CD4-positive, alpha-beta T cell treated with Interleukin-17A for 1 hour (primary cell): ENCODE results near the gene CYB561D2.

Experiments used
- DNase-seq: peaks from one replicate; pipeline ENCODE4 v3.0.0-alpha.2; 2020

The CYB561D2 gene

DNA sequence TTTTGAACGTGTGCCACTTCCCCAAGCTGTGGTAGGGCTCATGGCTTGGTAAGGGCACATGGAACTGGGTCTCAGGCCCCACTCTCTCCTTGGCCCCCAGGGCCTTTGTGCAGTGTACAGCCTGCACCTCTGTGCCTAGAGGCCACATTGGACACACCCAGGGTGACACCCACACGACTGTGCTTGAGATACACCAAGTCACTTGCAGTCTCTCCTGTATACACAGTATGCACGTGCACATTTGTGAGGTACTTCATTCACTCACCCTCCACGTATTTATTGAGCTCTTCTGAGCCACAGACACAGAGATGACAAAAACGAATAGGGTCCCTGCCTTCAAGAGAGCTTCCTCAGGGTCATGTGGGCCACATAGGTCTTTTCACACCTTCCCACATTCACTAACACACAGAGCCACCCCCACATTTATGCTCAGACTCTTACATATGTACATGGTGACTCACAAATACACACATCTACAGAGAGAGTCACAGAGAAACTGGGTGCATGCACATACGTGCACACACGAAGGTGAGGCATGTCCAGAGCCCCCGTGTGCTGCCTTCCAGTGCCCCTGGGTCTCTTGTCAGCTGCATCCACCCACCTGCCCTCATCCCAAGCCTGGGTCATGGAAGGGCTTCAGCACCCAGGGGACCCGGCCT lies 18.5 kb downstream of the CYB561D2 start:
- no peak for DNase-seq

DNA sequence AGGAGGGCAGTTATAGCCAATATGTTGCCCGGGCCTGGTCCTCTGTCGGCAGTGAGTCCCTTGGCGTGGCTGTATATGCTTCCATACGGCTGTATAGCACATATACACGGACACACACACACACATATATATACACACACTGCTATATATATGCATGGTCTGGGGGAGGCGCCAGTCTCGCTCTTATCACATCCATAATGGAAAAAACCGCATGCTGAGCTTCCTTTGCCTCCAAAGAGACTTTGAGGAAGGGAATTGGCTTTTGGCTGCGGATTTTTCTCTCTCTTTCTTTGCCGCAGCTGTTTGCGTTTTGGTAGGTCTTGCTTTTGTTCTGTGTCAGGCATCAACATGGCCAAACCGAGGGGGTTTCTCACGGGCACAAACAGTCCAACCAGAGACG lies 19.9 kb downstream of the CYB561D2 start:
- no peak for DNase-seq

DNA sequence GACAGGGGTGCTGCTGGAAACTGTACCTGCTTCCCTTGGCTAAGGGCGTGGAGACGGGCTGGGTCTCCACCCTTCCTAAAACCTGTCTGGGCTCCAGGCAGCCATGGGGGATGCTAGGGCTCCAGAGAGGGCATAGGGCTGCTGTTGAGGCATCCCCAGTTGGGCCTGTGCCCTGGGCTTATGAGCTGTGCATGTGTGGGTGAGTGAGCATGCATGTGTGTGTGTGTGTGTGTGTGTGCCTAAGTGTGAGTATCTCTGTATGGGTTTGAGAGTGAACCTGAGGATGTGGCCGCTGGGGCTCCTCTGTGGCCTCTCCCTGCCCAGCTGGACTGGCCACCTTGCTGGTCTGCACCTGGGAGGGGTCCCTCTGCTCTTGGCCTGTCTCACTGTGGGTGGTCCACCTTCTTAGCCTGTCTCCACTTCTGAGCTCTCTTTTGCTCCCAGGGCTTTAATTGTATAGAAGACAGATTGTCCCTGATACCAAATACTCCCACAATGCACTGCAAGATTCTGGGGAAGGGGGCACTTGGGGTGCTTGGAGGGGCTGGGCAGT lies 20.5 kb downstream of the CYB561D2 start:
- no peak for DNase-seq

DNA sequence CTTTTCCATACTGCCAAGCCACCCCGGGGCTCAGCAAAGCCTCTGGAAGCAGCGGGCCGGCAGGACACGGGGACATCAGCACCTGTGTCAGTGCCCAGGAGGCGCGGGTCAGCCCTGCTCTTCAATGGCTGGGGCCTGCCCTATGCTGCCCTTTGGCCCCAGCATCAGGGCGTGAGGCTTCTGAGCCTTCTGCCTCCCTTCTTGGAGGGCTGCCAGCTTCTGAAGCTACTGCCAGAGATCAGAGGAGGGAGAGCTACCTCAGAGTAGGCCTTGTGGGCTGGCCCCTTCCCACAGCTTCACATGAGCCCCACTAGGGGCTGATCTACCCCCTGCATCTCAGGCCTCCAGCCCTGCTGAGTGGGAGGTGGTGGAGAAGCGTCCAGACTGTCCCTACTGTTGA lies 21.7 kb downstream of the CYB561D2 start:
- DNase-seq: no peak

DNA sequence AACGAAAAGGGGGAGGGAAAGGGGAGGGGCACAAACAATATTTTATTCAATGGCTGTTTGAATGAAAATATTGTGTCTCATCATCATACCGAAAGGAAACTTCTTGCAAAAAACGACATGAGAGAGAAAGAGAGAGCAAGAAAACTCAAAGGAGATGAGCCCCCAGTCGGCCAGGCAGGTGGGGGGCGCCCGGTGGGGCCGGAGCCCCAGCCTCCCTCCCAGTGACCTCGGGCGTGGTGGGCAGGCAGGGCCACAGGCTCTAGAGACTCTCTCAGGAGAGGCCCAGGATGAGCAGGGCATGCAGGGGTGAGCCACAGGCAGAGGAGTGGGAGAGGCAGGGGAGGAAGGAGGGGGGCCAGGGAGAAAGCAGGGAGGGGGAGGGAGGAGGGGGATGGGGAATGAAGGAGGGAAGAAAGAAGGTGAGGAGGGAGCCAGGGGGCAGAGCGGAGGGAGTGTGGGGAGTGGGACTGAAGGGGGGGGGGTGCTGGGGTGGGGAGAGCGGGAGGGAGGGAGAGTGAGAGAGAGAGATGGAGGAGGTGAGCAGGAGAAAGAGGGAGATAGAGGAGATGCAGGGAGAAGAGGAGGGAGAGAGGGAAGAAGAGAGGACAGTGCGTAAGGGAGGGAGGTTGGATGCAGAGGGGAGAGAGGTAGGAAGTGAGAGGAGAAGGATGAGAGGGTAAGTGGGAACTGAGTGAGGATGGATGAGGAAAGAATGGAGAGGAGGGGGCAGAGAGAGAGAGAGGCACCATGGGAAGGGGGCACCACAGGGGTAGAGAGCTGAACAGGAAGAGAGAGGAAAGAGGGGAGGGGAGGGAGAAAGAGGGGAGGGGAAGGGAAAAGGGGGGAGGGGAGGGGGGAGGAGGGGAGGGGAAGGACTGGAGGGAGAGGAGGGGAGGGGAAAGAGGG lies 22.7 kb downstream of the CYB561D2 start:
- no peak for DNase-seq

DNA sequence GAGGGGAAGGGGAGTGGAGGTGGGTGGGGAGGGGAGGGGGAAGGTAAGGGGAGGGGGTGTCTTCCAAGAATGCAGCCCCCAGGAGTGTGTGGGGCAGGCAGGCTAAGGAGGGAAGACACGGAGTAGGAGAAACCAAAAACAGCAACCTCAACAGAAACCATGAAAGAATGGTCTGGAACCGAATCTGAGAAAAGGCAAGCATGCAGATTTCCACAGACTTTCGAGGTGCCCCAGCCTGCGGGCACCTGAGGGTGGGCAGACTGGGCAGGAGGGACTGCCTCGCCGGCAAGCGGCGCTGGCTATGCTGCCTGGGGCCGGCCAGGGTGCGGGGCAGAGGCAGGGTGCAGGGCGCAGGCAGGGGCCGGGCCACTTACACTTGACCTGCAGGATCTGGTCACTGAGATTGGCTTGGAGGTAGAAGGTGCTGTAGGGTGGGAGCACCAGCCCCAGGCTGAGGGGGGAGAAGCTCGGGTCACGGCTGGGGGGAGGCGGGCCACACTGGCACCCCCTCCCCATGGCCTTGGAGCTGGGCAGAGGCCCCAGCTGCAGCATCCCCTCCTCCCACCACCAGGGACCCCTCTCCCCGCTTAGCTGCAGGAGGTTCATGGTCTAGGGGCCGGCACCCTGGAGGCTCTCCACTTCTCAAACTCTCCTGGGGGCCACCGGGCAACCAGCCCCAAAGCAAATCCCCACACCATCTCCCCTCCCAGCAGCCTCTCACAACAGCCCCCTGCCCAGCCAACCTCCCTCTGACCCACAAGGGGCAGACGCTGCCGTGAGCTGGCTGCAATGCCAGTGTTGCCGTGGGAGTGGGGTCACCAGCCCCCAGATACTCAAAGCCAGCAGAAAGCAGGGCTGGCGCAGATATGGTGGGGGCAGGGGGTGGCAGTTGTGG lies 23.9 kb downstream of the CYB561D2 start:
- no peak for DNase-seq

DNA sequence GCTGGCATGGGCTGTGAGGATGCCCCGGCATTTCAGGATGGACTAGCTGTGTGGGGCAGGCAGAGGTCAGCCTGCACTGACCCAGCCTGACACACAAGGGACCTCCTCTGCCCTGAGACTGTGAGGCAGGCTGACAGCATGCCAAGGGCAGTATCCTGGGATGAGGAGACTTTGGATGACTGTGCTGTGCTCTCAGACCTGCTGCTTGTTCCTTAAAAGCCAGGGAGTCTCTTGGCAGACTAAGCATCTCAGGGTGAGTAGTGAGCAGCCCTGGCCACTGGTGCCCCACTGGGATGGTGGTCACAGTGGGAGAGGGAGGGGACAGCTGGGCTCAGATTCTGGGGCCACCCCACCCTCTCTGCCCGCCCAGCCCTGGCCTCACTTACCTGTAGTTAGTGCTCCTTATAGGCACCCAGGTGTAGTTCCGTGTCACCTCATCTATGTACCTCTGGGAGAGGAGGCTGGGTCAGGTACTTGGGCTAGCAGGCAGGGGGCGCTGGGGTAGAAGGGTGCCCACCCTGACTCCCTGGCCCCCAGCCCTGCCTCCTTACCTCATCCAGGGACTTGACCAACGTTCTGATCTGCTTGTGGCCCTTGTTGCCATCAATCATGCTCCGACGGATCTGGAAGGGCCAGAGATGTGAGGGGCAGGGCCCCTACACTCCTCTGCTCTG lies 24.7 kb downstream of the CYB561D2 start:
- no peak for DNase-seq

DNA sequence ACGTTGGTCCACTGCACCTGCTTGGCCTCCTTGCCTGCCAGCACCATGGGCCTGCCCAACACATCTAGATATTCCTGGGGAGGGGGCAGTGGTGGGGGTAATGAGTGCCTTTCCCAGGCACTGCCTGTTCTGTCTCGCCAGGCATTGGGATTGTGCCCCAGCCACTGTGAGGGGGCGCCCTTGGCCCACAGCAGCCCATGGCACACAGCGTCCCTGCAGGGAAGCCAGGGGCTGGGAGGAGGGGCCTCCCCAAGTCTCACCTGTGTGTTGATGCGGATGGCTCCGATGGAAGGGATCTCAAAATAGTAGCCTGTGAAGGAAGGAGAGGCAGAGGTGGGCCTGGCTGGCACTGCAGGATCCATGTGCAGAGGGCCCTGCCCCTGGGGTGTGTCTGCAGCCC lies 27.4 kb downstream of the CYB561D2 start:
- no peak for DNase-seq

DNA sequence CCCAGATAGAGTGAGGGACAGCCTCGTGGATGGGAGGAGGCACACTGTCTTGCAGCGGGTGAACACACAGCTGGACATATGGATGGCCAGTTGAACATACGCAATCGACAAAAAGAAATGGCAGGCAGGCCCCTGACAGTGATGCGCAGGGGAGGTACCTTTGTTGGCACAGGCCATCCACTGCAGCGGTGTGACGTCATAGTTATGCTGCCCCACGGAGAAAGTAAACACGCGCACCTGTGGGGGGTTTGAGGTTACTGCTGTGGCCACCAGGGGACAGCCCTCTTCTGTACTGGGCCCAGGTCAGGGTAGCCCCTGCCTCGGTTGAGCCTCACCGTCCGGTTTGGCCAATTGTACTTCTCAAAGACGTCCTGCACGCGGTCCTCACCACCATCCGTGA lies 28.1 kb downstream of the CYB561D2 start:
- no peak for DNase-seq

DNA sequence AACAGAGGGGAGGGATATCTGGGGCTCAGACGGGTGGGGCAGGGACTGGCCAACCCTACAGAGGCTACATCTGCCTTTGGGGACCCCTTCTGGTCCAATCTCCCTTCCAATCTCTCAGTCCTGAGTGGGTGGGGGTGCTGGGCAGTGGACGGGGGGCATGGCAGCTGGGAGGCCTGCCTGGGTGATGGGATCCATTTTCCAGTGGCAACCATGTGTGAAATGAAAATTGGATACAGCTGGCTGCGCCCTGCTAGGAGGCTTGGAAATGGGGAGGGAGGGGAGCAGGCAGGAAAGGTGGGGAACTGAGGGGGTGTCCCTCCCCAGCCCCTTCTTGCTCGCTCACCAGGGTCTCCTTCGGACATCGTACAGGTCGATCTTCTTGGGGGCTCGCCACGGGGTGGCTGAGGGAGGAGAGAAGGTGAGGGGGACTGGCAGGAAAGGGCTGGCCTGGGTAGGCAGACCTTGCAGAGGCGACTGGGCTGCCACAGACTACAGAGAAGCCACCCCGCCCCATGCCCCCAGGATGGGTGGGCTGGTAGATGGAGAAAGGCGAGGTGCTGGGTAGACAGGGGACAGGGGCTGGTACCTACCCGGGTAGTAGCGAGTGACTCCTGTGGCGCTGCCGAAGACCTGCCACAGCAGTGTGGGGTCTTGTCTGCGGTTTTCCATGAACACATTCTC lies 29.9 kb downstream of the CYB561D2 start:
- DNase-seq: no peak

DNA sequence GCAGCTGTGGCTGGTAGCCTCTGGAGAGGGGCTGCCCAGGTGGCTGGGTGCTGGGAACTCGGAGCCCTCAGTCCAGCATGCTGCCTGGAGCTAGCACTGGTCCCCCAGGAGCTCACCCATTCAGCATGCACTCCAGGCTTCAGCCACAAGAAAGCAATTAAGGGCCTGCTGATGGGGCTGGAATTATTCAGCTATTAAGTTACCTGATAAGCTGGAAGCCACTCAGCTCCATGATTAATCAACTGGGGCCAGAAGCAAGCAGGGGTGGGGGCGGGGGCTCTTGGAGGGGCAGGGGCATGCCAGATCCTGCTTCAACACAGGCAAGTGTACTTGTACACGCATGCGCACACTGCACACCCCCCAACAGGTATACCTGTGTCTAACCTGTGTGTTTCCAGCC lies 30.7 kb downstream of the CYB561D2 start:
- DNase-seq: no peak

DNA sequence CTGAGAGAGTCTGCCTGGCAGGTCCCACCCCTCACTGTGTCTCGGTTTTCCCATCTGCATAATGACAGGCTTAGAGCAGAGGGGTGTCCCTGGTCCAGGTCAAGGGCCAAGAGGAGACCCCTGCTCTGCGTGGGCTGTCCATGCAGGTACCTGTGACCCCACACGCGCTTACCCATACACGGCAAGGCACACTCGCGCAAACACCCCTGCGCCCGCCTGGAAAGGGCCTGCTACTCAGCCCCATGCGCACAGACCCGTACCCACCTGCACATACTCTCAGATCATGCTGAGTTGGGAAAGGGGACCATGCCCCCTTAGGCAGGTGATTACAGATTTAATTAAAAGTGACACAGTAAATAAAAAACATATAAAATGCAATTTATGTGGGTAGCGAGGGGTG lies 32.1 kb downstream of the CYB561D2 start:
- DNase-seq: no peak

DNA sequence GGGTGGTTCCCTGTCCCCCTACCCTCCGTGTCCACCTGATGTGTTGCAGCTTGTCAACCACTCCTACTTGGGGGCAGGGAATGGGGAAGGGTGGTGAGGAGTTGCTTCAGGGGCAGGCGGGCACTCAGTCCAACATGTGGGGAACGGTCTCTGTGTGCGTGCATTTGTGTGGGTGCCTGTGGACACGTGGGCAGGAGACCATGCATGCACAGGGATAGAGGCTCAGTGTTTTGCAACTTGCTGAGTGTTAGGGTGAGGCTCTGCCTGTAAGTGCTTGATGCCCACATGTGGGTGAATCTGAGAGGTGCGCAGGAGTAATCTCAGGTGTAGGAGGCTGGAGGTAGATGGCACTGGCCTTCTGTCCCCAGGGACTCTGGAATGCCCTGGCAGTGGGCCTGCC lies 33.1 kb downstream of the CYB561D2 start:
- DNase-seq: no peak

DNA sequence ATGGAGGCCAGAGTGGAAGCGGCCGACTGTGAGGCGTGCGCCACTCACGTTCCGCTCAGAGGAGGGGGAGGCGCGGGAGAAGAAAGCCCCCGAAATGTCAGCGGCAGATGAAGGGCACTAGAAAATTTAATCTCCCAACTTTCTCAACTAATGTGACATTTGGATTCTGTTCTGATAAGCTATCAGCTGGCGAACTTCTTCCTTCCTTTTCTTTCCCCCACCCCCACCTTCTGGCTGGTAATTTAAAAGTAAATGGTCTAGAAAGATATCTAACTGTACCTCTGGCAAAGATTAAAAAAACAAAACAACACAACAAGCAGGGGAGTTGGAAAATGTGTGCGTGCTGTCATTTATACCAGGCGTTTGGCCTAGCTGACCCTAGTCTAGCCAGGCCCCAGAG lies 35.1 kb downstream of the CYB561D2 start:
- no peak for DNase-seq

DNA sequence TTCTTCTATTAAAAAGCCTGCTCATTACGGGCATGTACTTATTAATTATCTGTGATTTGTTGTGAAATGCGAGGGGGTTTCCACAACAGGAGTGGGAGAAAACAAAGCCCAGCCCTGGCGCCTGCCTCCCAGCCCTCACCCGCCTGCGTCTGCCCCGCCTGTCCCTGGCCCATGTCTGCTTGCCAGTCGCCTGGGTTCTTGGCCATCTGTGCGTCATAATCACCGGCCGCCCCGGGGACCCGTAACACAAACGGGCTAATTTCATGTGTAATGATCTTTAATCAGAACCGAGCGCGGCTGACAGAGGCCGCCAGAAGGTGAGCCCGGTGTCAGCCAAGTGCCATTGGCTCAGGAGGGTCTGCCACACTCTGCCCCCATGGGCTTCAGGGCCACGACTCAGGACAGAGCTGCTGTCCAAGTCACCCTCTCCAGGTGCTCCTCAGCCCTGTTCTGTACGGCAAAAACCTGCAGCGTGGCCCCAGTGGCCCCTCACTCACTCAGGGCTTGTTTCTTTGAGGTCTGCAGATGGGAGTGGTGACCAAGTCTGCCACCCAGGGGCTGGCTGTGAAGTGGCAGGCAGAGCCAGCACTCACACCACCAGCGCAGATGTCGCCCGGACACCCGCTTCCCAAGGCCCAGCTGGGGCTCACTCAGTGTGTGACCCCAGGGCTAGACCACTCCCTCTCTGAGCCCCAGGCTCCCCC lies 37.5 kb downstream of the CYB561D2 start:
- no peak for DNase-seq

DNA sequence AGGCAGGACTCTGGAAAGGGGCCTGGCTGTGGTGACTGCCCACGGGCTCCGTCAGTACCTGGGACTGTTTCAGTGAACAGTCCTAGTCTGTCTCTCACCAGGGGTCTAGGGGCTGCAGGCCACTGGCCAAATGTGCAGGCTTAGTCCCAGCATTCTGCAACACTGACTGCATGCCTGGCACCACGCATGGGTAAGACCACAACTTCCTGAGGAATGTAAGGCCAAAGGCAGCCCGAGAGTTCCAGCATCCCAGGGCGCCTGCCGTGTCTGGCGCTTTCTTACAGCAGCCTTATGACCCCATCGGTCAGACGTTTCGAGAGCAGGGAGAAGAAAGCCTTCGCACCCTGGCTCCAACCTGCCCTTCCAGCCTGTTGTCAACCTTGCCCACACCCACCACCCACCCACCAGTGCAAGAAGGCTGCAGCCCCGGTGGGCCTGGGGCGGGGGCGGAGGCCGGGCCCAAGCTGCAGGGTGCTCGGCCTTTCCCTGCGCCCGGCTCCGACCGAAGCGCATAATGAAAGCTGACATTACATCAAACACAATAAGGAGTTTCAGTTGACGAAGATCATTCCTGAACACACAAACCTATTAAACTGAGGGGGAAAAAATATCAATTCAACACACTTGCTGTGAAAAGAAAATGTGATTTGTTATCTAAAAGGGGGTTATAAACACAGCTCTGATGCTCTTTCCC lies 38.2 kb downstream of the CYB561D2 start:
- DNase-seq: no peak

DNA sequence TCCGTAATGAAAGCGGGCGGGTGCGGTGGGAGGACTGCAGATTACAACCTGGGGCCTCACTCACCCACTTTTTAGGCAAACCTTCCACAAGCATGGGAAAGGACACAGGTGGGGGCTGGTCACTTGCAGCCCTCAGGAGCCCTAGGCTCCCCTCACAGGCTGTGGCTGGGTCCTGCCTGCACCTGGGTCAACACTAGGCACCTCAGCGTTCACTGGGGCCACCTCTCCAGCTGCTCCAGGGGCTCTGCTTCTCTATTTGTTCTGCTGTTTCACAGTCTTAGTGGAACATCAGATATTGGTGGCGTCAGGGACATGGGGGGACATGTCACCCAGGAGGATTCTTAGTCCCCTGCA lies 38.7 kb downstream of the CYB561D2 start:
- no peak for DNase-seq

DNA sequence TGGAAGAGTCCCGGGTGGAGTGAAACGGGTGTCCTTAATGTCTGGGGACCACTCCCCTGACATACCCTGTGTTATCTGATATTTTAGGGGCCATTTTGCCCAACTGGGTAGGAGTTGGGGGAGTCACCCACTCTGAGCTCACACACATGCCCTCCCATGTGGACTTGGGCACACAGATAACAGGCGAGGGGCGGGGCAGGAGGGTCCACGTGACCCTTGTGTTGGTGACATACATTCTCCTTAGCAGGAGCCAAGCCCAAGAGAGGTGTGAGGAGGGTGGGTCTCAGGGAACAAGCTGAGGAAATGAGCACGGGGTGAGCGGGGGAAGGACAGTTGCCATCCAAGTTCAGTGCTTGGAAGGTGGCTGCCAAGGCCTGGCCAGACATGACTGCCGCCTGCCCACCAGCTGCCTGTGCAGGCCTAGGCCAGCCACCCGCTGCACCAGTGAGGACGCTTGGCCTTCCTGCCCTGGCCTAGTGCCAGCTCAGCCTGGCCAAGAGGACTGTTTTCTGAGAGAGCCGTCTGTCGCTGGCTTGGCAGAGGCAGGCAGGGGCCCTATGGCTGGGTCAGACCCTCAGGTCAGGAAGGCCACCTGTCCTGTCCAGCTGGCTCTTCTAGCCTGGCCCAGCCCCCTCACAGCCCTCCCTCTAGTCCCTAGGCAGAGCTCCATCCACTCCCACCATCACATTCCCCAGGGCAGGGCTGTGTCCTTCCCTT lies 40.0 kb downstream of the CYB561D2 start:
- no peak for DNase-seq

DNA sequence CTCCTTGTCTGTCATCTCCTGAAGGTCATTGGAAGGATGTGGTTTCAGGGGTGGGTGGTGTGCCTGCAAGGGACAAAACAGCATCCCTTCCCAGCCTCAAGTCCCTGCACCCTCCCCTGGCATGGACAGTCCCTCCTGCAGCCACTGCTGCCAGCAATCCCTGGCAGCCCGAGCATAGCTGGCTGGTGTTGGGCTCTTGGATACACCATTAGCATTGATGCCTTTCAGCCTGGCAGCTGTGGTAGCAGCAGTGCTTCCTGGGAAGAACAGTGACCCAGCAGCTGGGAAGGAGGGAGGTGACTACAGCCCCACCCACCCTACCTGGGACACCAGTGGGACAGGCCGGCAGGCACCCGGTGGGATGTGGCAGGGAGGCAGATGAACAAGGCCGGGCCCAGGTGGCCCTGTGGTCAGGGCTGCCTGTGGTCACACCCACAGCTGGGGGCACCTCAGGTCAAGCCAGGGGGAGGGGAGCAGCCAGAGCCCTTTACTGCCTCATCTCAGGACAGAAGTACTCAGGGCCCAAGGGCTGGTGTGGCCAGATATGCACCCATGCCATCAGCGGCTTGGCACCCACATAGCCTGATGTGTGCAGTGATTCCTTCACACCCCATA lies 41.5 kb downstream of the CYB561D2 start:
- DNase-seq: no peak

DNA sequence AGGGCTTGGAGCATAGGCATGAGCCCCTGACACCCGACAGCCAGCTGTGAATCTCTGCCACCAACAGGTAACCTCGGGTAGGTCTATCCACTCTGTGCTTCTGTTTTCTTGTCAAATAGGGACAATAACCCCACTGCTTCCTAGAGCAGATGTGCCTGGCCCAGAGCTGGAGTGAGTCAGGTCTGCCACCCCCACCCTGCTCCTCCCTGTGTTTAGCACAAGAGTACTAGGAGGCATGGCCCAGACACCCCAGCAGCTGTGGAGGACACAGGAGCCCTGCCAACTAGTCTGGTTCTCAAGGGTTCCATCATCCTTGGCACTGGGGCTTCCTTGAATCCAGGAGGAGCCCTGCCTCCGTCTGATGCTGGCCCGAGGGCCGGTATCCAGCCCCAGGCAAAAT lies 42.4 kb downstream of the CYB561D2 start:
- no peak for DNase-seq
